Stimulated activated CD8-positive, alpha-beta memory T cell treated with anti-CD3 and anti-CD28 coated beads, Interleukin-4, amount 100 ng/mL, for 1 hour (primary cell): Measurements from ENCODE around the gene TFCP2L1.

ENCODE experiments used
- DNase-seq, 2 donors: peaks; one replicate each; pipeline ENCODE4 v3.0.0-alpha.2; 2020; ENCODE audit warnings: low read depth in 2 of 2, low spot score in 1 of 2

TFCP2L1 gene

DNA sequence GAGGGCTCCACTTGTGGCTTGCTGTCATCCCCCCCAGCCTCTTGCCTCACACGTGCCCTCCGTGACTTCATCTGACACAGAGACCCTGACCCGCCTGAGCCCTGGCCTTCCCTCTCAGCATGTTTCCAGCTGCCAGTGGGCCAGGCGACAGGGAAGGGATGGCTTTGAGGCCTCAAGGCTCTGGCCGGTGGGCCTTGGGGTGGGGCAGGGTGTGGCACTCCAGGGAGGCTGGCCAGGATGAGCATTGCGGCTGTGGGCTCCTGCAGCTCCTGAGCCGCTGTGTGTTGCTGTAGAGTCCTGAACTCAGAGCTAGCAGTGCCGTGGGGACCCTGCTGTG, 85.0 kb downstream of the TFCP2L1 start:
- no peak for DNase-seq

DNA sequence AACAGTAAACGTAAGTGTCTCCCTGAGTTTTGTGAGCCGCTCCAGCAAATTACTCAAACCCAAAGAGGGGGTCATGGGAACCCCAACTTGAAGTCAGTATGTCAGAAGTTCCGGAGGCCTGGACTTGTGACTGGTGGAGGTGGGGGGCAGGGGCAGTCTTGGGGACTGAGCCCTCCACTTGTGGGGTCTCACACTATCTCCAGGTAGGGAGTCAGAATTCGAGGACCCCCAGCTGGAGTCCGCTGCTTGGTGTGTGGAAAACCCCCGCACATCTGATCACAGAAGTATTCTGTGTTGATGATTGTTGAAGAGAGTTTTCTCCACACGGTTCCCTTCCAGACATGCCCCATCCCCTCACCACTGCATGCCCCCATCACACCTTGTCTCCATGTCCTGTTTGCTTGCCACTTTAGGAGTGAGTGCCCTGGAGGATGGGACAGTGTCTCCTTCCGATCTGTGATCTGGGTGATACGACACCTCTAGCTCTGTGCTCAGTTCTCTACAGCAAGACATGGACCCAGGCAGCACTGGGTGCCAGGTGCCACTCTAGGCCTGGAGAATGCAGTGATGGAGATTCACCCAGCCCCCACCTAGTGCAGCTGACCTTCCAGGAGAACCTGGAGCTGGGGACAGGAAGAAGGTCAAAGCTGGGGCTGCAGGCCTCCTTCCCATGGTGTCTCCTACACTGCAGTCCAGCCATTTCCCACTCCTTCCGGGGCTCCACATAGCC, 85.6 kb downstream of the TFCP2L1 start:
- DNase-seq, result no peak

GRCh38 chr2:121197369-121198091, 87.5 kb downstream of the TFCP2L1 start:
- no peak for DNase-seq

DNA sequence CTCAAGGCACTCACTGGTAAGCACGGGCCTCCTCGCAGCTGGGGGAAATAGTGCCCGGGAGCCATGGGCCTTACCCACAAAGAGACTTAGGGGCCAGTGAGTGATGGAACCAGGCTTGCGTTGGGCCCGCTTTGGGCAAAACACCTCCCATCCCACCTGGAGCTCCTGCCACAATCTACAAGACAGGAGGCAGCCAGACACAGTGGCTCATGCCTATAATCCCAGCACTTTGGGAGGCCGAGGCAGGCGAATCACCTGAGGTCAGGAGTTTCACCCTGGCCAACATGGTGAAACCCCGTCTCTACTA, 88.2 kb downstream of the TFCP2L1 start:
- DNase-seq, result no peak

- DNase-seq, result no peak
Observed at GRCh38 chr2:121196132-121196848, 88.7 kb downstream of the TFCP2L1 start.

DNA sequence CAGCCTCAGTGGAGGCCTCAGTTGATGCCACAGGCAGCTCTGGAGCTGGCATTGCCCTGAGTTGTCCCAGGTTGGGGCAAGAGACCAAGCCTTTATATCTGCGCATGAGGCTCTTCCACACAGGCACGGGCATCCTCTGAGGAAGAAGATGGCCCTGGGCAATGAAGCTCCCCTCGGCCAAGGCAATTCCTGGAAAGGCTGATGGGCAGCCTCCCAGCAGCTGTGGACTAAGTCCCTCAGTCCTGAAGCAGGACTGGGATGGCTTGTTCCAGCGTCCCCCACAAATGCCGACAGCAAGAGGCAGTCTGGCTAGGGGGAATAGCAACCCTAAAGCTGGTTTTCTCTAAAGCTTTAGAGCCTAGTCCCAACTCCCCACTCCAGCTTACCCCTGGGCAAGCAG, 90.0 kb downstream of the TFCP2L1 start:
- DNase-seq, result no peak

- no peak for DNase-seq
Observed at GRCh38 chr2:121194626-121195025, 90.4 kb downstream of the TFCP2L1 start.

DNA sequence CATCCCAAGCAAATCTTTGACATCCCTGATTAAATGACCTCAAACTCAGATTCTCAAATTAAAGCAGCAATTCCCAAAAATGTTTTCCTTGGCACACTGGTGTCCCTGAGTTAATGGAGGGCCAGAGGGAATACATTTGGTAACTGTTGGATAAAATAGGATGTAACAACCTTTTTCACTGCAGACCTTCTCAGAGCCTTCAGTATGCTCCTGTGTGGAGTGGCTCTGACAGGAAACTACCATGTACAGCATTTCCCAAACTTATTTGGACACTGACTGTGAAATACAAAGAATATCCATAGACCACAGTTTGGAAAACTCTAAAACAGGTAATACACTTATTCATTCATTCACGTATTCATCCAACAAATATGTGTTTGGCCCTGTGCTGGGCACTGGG, 91.8 kb downstream of the TFCP2L1 start:
- no peak for DNase-seq

DNA sequence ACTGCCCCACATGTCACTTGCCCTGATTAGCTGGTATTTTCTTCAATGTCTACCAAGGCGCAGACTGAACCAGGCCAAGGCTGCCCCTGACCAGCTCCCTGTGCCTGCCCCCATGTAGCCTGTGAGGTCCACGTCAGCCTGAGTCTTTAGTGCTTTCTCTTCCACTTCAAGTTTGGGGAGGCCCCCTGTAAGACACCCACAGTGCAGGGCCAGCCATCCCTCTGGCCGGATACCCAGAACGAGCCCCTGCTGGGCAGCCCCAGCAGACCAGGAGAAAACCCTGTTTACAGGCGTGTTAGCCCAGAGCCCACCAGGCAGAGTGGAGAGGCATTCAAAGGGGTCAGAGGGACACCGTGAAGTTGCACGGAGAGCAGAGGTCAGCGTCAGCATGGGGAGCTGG, 92.4 kb downstream of the TFCP2L1 start:
- DNase-seq, result no peak

DNA sequence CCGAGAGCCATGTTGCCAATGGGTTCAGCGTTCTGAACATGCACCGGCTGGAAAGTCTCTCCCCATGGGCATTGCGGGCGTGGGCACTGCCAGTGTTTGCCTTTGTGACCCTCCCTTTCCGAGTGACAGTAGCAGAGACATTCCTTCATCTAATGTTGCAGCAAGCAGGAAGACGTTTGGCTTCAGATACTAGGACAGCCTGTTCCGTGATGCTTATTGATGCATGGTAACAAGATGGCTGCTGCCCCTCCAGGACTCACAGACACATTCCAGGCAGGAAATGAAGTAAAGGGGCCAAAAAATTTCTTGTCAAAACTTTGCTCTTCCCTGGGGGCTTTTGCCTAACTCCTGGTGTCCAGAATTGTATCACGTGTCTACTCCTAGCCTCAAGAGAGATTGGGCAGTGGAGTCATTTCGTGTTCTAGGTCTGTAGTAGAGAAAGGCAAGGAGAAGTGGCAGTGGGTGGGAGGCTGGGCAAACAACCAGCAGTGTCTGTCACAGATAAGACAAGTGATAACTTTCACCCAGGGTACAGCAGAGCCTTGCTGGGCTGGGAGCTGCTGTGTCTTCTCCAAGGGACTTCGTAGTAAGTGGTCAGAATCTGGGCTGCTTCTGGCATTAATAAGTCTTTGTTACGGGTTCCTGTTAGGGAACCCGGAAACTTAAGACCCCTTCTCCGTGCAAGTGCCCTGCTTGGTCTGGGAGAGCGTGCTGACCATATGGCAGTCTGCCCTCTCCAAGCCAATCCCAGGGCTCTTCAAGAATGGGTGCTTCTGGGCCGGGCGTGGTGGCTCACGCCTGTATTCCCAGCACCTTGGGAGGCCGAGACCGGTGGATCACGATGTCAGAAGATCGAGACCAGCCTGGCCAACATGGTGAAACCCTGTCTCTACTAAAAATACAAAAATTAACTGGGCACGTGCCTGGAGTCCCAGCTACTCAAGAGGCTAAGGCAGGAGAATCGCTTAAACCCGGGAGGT, 93.5 kb downstream of the TFCP2L1 start:
- no peak for DNase-seq

GRCh38 chr2:121189661-121190381, 95.2 kb downstream of the TFCP2L1 start:
- DNase-seq, result no peak

- DNase-seq, result no peak
Observed at GRCh38 chr2:121189011-121189410, 96.0 kb downstream of the TFCP2L1 start.

DNA sequence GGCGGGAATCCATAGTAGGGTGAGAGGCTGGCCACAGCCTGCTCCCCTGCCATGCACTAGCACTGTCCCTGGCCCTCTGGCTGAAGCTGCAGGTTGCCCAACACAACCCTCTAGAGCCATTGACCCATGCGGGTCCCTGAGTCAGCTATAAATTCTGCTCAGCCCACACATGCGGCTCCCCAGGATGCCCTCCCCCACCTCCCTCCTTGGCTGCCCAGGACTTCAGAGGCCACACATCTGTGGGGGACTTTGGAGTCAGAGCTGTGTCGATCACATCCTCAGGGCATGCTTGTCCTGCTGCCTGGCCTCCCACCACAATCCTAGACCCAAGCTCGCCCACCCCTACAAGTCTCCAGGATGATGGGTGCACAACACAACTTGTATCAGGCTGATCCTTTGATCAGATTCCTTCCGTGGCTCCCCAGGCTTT, 97.0 kb downstream of the TFCP2L1 start:
- DNase-seq, result no peak

DNA sequence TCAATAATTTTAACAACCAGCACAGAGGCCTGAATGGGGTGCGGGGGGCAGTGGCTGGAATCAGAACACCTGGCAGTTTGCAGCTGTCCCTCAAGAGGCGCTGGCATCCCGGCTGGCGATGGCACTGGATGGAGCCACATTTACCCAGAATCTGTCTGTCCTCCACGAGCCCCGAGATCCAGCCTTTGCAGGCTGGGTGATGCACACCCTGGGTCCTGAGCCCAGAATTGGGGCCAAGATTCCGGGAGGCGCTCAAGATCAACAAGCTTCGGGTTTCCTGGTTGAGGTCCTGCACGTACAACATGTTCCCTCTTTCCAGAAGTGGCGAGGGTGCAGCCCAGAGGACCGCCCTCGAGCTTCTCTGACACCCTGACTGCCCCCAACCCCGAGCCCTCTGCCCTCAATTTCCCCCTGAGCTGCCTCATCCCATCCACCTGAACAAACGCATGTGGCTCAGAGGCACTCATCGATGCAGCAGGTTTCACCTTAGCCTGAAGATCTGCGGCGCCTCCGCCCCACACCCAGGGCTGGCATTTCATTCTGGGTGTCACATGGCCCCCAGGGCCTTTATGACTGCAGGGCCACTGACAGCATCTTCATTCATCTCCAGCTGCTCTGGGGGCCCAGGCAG, 97.5 kb downstream of the TFCP2L1 start:
- DNase-seq, result no peak

DNA sequence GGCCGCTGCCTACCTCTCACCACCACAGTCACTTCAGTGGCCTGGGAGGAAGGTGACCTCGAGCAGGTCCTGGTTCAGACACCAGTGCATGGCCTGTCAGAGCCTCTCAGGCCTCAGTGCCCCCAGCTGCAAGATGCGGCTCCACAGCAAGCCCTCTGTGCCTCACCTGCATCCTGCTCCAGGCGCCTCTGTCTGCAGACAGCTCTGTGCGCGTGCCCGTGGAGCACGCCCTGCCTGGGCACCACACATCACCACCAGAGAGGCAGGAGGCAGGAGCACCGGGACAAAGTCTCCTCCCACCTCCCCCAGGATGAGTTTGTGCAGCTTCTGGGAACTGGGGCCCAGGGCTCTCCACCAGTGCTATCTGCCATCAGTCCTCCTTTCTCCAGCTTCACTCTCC, 98.7 kb downstream of the TFCP2L1 start:
- no peak for DNase-seq

DNA sequence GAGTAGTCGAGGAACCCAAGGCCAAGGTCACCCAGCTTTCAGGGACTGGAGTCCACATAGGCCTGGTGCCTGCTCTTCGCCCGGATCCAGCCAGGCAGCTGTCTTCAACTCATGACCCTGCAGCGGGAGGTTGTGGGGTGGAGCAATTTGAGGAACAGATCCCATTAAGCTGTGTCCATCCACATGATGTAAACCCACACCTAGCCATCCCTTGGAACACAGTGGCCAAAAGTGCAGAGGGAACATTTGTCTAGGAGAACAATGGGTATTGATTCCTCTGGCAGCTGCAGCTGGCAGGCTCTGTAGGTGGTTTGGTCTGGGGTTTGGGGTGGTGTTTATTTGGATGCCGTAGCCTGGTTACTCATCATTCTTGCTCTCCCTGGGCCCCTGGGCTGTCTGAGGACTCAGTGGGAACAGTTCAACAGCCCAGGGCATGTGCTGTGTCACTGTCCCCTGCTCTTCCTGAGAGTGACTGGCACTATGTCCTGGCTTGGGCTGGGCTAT, 99.4 kb downstream of the TFCP2L1 start:
- no peak for DNase-seq

DNA sequence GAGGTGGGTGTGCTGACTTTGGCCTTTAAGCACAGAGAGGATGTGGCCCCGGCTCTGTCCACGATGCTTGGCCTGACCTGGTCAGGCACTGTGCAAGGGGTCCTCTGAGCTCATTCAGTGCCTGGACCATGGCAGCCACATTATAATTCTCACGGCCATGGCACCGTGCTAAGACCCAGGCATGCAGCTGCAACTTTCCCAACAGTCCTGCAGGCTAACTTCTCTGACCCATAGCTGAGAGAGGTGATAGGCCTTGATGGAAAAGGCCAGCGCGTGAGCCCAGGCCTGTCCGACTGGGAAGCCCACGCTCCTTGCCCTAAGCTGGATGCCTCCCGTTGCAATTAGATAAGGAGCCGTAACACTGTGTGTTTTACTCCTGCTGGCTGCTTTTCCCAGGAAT, 99.9 kb downstream of the TFCP2L1 start:
- no peak for DNase-seq

- DNase-seq, result no peak
Observed at GRCh38 chr2:121184248-121184862, 100.6 kb downstream of the TFCP2L1 start.

DNA sequence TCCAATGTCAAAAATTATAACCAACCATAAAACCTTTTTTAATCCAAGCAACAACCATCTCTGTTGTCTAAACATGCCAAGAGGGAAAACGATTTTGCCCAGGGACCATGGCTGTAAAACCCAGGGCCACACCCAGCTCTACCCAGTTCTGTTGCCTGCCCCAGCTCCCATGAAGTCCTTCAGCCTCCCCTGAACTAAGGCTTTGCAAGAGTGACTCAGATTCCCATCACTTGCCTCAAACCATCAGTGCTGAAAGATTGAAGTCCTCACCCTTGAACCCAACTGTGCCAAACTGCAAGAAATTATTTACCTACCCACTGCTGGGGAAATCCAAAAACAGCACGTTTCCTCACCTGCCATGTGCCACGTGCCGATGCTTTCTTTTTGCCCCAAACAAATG, 102.5 kb downstream of the TFCP2L1 start:
- DNase-seq, result no peak

- no peak for DNase-seq
Observed at GRCh38 chr2:121179467-121179866, 105.5 kb downstream of the TFCP2L1 start.
